CMK (cell line): ENCODE results near the gene MAGI2.

Source experiments
- DNase-seq: peaks from one replicate; pipeline ENCODE4 v3.0.0-alpha.2; 2010; ENCODE audit warnings: low read depth

Gene MAGI2

GRCh38 chr7:78222001-78222751, 1231.3 kb downstream of the MAGI2 start:
- no peak for DNase-seq

- DNase-seq, result no peak
Observed at GRCh38 chr7:78220754-78221153, 1232.7 kb downstream of the MAGI2 start.

GRCh38 chr7:78218876-78219275, 1234.6 kb downstream of the MAGI2 start:
- no peak for DNase-seq

GRCh38 chr7:78218051-78218450, 1235.4 kb downstream of the MAGI2 start:
- DNase-seq, result no peak

GRCh38 chr7:78215199-78215598, 1238.3 kb downstream of the MAGI2 start:
- DNase-seq, result no peak

GRCh38 chr7:78213402-78213801, 1240.1 kb downstream of the MAGI2 start:
- DNase-seq, result no peak

- DNase-seq, result no peak
Observed at GRCh38 chr7:78212476-78213060, 1240.9 kb downstream of the MAGI2 start.

GRCh38 chr7:78207269-78207668, 1246.2 kb downstream of the MAGI2 start:
- DNase-seq, result no peak

- no peak for DNase-seq
Observed at GRCh38 chr7:78206769-78207168, 1246.7 kb downstream of the MAGI2 start.

- no peak for DNase-seq
Observed at GRCh38 chr7:78203042-78203720, 1250.3 kb downstream of the MAGI2 start.

GRCh38 chr7:78198756-78199155, 1254.7 kb downstream of the MAGI2 start:
- DNase-seq, result no peak

GRCh38 chr7:78197447-78197846, 1256.0 kb downstream of the MAGI2 start:
- no peak for DNase-seq

GRCh38 chr7:78195281-78195680, 1258.2 kb downstream of the MAGI2 start:
- DNase-seq, result no peak

- no peak for DNase-seq
Observed at GRCh38 chr7:78194611-78195010, 1258.9 kb downstream of the MAGI2 start.

- no peak for DNase-seq
Observed at GRCh38 chr7:78191475-78192079, 1261.9 kb downstream of the MAGI2 start.

- no peak for DNase-seq
Observed at GRCh38 chr7:78189762-78190161, 1263.7 kb downstream of the MAGI2 start.

- no peak for DNase-seq
Observed at GRCh38 chr7:78185149-78185745, 1268.2 kb downstream of the MAGI2 start.

GRCh38 chr7:78184299-78184698, 1269.2 kb downstream of the MAGI2 start:
- DNase-seq, result no peak

- no peak for DNase-seq
Observed at GRCh38 chr7:78179827-78180477, 1273.5 kb downstream of the MAGI2 start.

- no peak for DNase-seq
Observed at GRCh38 chr7:78179211-78179610, 1274.3 kb downstream of the MAGI2 start.

- DNase-seq, result no peak
Observed at GRCh38 chr7:78178319-78178718, 1275.1 kb downstream of the MAGI2 start.

- DNase-seq, result no peak
Observed at GRCh38 chr7:78176171-78176570, 1277.3 kb downstream of the MAGI2 start.
